ENCODE data around the gene EPS15. TPM values are rescaled to one million over a fixed set of nuclear protein-coding genes. Genes with fewer than 3 reads are reported as not detected.
"Not testable (repeated sequence)": the region's sequence is repeated elsewhere in the genome, so short reads cannot be mapped to it uniquely, and the experiment has no call there.

Gene EPS15
- total and polyA plus RNA-seq, 9 of the 15 experiments (the other 6 are each of a cell fraction or from before 2014, with no cell fraction given) = 23.1 to 69.0 (median 41.7) TPM

DNA sequence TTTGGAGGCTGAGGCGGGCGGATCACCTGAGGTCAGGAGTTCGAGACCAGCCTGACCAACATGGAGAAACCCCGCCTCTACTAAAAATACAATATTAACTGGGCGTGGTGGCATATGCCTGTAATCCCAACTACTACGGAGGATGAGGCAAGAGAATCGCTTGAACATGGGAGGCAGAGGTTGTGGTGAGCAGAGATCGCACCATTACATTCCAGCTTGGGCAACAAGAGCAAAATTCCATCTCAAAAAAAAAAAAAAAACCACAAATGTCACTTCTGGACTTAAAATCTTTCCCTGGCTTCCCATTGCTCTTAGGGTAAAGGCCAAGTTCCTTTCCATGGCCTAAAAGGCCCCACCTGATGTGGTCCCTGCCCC lies 194.1 kb downstream of the EPS15 start:
- BruUV-seq (replicated peaks); H3K9me1 ChIP-seq (ENCODE audit: control insufficient read depth, insufficient read depth, low read length); ATAC-seq; in situ Hi-C loops (cut with MboI); intact Hi-C loops (cut with micrococcal nuclease); H3K36me3 ChIP-seq (ENCODE audit: control insufficient read depth, insufficient read depth, low read length); H3K4me3 ChIP-seq; H3K9ac ChIP-seq (ENCODE audit: insufficient read depth in 1 of 2, low read depth in 2 of 2, low read length in 2 of 2); H2AFZ ChIP-seq (ENCODE audit: low read depth, low read length); CTCF ChIA-PET (ENCODE audit: low intra/inter-chr PET ratio); H3K27ac ChIP-seq (ENCODE audit: extremely low read depth, low read depth, low read length); H3K4me2 ChIP-seq (ENCODE audit: insufficient read depth, low read length); H3K9me3 ChIP-seq (replicated peaks; ENCODE audit: control insufficient read depth, insufficient read depth, low read depth, low read length); H3K27me3 ChIP-seq (ENCODE audit: control insufficient read depth in 2 of 2, insufficient read depth in 2 of 2, low read length in 2 of 2); DNase-seq (ENCODE audit: extremely low read depth in 1 of 4, low spot score in 3 of 4); FAIRE-seq; H4K20me1 ChIP-seq (replicated peaks; ENCODE audit: control insufficient read depth, insufficient read depth, low read length); H3K79me2 ChIP-seq (ENCODE audit: control insufficient read depth, insufficient read depth, low read length): not testable (repeated sequence)
- 86% methylated on average over 8 of the region's 8 CpGs for WGBS (ENCODE audit: insufficient coverage, low coverage, missing lambda C conversion rate)
- POLR2A ChIA-PET = interaction anchor here (0.6 kb wide), 1 partner anchor 13 kb away, joined by 4 read pairs; no protein-coding TSS in a partner anchor
- H3K4me1 ChIP-seq (replicated peaks in 1 of 2; ENCODE audit: control insufficient read depth in 2 of 2, insufficient read depth in 2 of 2, low read length in 2 of 2) = peaks cover 30 to 40% of the 10 kb centered on the region in 2 experiments

DNA sequence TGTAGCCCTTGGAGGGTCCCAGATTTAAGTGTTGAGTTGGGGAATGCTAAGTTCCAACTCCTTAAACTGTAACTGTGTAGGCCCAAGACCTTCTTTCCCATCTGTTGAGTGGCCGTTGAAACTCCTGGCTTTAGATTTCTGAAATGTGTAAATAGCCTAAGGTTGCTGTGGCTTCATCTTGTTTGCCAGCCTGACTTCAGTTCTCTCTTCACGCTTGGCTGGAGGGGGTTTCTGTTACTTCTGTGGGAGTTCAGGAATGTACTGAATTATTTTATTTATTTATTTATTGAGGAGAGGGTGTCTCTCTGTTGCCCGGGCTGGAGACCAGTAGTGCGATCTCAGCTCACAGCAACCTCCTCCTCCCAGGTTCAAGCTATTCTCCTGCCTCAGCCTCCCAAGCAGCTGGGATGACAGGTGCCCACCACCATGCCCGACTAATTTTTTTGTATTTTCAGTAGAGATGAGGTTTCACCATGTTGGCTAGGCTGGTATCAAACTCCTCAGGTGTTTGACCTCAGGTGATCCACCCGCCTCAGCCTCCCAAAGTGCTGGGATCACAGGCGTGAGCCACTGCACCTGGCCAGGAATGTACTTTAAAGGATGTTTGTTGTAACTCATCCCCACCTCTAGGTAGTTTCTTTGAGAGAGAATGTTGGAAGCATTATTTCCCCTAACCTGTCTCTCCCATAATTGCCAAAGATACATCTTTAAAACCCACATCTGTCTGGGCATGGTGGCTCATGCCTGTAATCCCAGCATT lies 194.6 kb downstream of the EPS15 start:
- H3K4me3 ChIP-seq = no peak overlapping the region
- H3K9me3 ChIP-seq (replicated peaks; ENCODE audit: control insufficient read depth, insufficient read depth, low read depth, low read length) = no peaks in the 10 kb centered on the region
- H3K27me3 ChIP-seq (ENCODE audit: control insufficient read depth in 2 of 2, insufficient read depth in 2 of 2, low read length in 2 of 2) = no peaks in the 10 kb centered on the region
- H4K20me1 ChIP-seq (replicated peaks; ENCODE audit: control insufficient read depth, insufficient read depth, low read length) = no peaks in the 10 kb centered on the region
- WGBS (ENCODE audit: insufficient coverage, low coverage, missing lambda C conversion rate) = 84% methylated on average over 7 of the region's 7 CpGs
- FAIRE-seq (no peak), ATAC-seq (no peak), DNase-seq (ENCODE audit: extremely low read depth in 1 of 4, low spot score in 3 of 4) (no peak)
- intact Hi-C loops (cut with micrococcal nuclease) = no loop called here
- ChIA-PET POLR2A (no interaction called here), CTCF (ENCODE audit: low intra/inter-chr PET ratio) (no interaction called here)
- peaks cover 31 to 42% of the 10 kb centered on the region in 2 experiments for H3K4me1 ChIP-seq (replicated peaks in 1 of 2; ENCODE audit: control insufficient read depth in 2 of 2, insufficient read depth in 2 of 2, low read length in 2 of 2)
- H2AFZ ChIP-seq (ENCODE audit: low read depth, low read length) = no peak overlapping the region
- no peak overlapping the region for H3K9ac ChIP-seq (ENCODE audit: insufficient read depth in 1 of 2, low read depth in 2 of 2, low read length in 2 of 2)
- no peaks in the 10 kb centered on the region for H3K36me3 ChIP-seq (ENCODE audit: control insufficient read depth, insufficient read depth, low read length)
- H3K27ac ChIP-seq (ENCODE audit: extremely low read depth, low read depth, low read length) = no peak overlapping the region
- no peaks in the 10 kb centered on the region for H3K79me2 ChIP-seq (ENCODE audit: control insufficient read depth, insufficient read depth, low read length)
- no peaks in the 10 kb centered on the region for H3K9me1 ChIP-seq (ENCODE audit: control insufficient read depth, insufficient read depth, low read length)
- no TSS peak for BruUV-seq (replicated peaks)
- H3K4me2 ChIP-seq (ENCODE audit: insufficient read depth, low read length) = no peak overlapping the region
- in situ Hi-C loops (cut with MboI) = no loop called here
- TF ChIP-seq PRPF4 (IDR thresholded peaks at IDR 0.05; ENCODE audit: insufficient read depth, low read depth, low read length, poor library complexity, severe bottlenecking) = no peak
- TF ChIP-seq MAFF (IDR thresholded peaks at IDR 0.05; ENCODE audit: low read length) = no peak
- no peak for TF ChIP-seq CTBP1 (IDR thresholded peaks at IDR 0.05; ENCODE audit: borderline replicate concordance)
- no peak for TF ChIP-seq BDP1 (IDR thresholded peaks at IDR 0.05; ENCODE audit: insufficient read depth, insufficient read length)
- TF ChIP-seq, protein P1, sequence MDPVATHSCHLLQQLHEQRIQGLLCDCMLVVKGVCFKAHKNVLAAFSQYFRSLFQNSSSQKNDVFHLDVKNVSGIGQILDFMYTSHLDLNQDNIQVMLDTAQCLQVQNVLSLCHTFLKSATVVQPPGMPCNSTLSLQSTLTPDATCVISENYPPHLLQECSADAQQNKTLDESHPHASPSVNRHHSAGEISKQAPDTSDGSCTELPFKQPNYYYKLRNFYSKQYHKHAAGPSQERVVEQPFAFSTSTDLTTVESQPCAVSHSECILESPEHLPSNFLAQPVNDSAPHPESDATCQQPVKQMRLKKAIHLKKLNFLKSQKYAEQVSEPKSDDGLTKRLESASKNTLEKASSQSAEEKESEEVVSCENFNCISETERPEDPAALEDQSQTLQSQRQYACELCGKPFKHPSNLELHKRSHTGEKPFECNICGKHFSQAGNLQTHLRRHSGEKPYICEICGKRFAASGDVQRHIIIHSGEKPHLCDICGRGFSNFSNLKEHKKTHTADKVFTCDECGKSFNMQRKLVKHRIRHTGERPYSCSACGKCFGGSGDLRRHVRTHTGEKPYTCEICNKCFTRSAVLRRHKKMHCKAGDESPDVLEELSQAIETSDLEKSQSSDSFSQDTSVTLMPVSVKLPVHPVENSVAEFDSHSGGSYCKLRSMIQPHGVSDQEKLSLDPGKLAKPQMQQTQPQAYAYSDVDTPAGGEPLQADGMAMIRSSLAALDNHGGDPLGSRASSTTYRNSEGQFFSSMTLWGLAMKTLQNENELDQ (CRISPR knock-in tag; IDR thresholded peaks at IDR 0.05; ENCODE audit: borderline replicate concordance) = no peak
- no peak for TF ChIP-seq ZNF232 (CRISPR knock-in tag; IDR thresholded peaks at IDR 0.05)
- TF ChIP-seq SMC3 (conservative IDR thresholded peaks at IDR 0.05; ENCODE audit: insufficient read depth, low read depth, low read length) = no peak
- no peak for TF ChIP-seq ARID2 (IDR thresholded peaks at IDR 0.05)
- no peak for TF ChIP-seq HNRNPK (IDR thresholded peaks at IDR 0.05; ENCODE audit: low read depth, low read length, poor library complexity, severe bottlenecking)
- TF ChIP-seq ZNF134 (CRISPR knock-in tag; conservative IDR thresholded peaks at IDR 0.05) = no peak
- TF ChIP-seq ZNF23 (CRISPR knock-in tag; IDR thresholded peaks at IDR 0.05) = no peak

All from K562 (cell line).